Aorta (tissue), 5 donors: ENCODE data around the gene CCDC9. TPM values are rescaled to one million over a fixed set of nuclear protein-coding genes. Genes with fewer than 3 reads are reported as not detected.

ENCODE experiments used
- ATAC-seq: fragments of 200-7000 bp; cut with Tn5 transposase; one replicate; pipeline ENCODE4 v1.9.1; 2022; ENCODE audit warnings: moderate library complexity; ENCODE audit not compliant: low FRiP score
- DNase-seq, 2 donors: peaks; one replicate each; pipeline ENCODE4 v3.0.0-alpha.2; 2020
- H3K27ac ChIP-seq, 2 donors: one replicate each; pipeline ENCODE4 v1.5.1; 2013; ENCODE audit warnings: low read length in 2 of 2, mild to moderate bottlenecking in 2 of 2, moderate library complexity in 2 of 2, control low read depth in 1 of 2, inconsistent platforms in 1 of 2, low read depth in 1 of 2
- H3K27me3 ChIP-seq, 2 donors: one replicate each; pipeline ENCODE4 v1.6.1; 2013; ENCODE audit warnings: control low read depth in 1 of 2, low read length in 1 of 2, mild to moderate bottlenecking in 1 of 2, moderate library complexity in 1 of 2; ENCODE audit not compliant: insufficient read depth in 2 of 2, control insufficient read depth in 1 of 2
- H3K36me3 ChIP-seq, 2 donors: one replicate each; pipeline ENCODE4 v1.6.1; 2013; ENCODE audit warnings: control low read depth in 1 of 2, low read length in 1 of 2, mild to moderate bottlenecking in 1 of 2; ENCODE audit not compliant: insufficient read depth in 2 of 2, control insufficient read depth in 1 of 2
- H3K4me1 ChIP-seq, 2 donors: one replicate each; pipeline ENCODE4 v1.6.1; 2013; ENCODE audit warnings: low read length in 2 of 2, control low read depth in 1 of 2, mild to moderate bottlenecking in 1 of 2, moderate library complexity in 1 of 2; ENCODE audit not compliant: insufficient read depth in 2 of 2, control insufficient read depth in 1 of 2
- H3K4me3 ChIP-seq, 2 donors: one replicate each; pipeline ENCODE4 v1.5.1; 2013; ENCODE audit warnings: low read length in 2 of 2, control low read depth in 1 of 2, mild to moderate bottlenecking in 1 of 2
- H3K9me3 ChIP-seq: one replicate; pipeline ENCODE4 v1.6.1; 2013; ENCODE audit warnings: mild to moderate bottlenecking, low read length; ENCODE audit not compliant: control insufficient read depth
- WGBS, 2 donors: extraction: QIAGEN DNeasy Blood & Tissue Kit; methylation state at CpG; one replicate each; pipeline ENCODE4 v1.1.7; 2013; 5-methylcytosine and 5-hydroxymethylcytosine counted together
- intact Hi-C, 2 donors: fragments of 100-400 bp; cut with DNase I; formaldehyde crosslinking; loops; one replicate each; pipeline versions ENCODE4 v1.14.2 to v1.15.0; 2022
- polyA plus RNA-seq, 2 donors: library from polyadenylated mRNA; stranded (reverse); fragments of 200-250 nt; gene quantifications; one replicate each; pipeline ENCODE4 v1.2.3, GENCODE V29; 2013
- total RNA-seq, 2 donors: library from RNA; stranded (reverse); fragmentation: NEBNext Ultra II Directional; extraction: Animal tissue kit (Norgen Biotek cat#: 25700); gene quantifications; one replicate each; pipeline ENCODE4 v1.2.1, GENCODE V29; 2021
- donor health status: healthy with polysubstance abuse.
- donor health status: Bipolar disorder and iron deficiency.
- donor health status: DM: no; HTN: no; CAD: no.
- donor health status: DM: no; HTN: no; CAD: no.
- donor health status: DM: yes; HTN: yes; CAD: no.

CCDC9 gene
- total and polyA plus RNA-seq, 4 donors = 20.7 to 43.8 (median 39.6) TPM

GRCh38 chr19:47266401-47266941 lies 10.1 kb downstream of the CCDC9 start:
- Histone ChIP-seq H3K27ac (no peak overlapping the region), H3K4me3 (no peak overlapping the region), H3K27me3 (no peaks in the 10 kb centered on the region), H3K4me1 (no peaks in the 10 kb centered on the region), H3K36me3 (no peaks in the 10 kb centered on the region), H3K9me3 (no peaks in the 10 kb centered on the region)
- ATAC-seq (no peak), DNase-seq (peak in 1 of 2 donors; percentile 53)
- 92 to 94% methylated on average over 21 of the region's 21 CpGs for WGBS, 2 donors
- intact Hi-C loops = no loop called here

DNA sequence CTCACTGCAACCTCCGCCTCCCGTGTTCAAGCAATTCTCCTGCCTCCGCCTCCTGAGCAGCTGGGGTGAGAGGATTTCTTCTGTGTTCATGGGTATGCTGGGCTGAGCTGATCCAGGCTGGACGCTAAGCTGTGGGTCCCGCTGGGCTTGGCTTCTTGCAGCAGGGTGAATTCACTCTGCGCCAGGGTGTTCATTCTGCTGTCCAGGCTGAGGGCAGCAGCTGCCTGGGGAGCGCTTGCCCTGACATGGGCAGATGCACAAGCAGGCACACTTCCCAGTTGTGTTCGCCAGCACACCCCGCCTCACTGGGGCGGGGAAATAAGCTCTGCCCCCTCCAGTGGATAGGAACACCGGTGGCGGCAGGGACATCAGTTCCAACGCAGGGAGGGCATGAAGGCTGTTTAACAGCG lies 11.0 kb downstream of the CCDC9 start:
- Histone ChIP-seq H3K4me3 (no peak overlapping the region), H3K27ac (no peak overlapping the region), H3K4me1 (no peaks in the 10 kb centered on the region), H3K36me3 (no peaks in the 10 kb centered on the region), H3K27me3 (no peaks in the 10 kb centered on the region), H3K9me3 (no peaks in the 10 kb centered on the region)
- no peak for ATAC-seq
- 87 to 90% methylated on average over 14 of the region's 14 CpGs for WGBS, 2 donors
- intact Hi-C loops = no loop called here
- no peak for DNase-seq

GRCh38 chr19:47268028-47268427 lies 11.7 kb downstream of the CCDC9 start:
- no peak for ATAC-seq
- WGBS, 2 donors = 85 to 92% methylated on average over 6 of the region's 6 CpGs
- Histone ChIP-seq H3K27ac (no peak overlapping the region), H3K4me3 (no peak overlapping the region), H3K36me3 (no peaks in the 10 kb centered on the region), H3K4me1 (no peaks in the 10 kb centered on the region), H3K9me3 (no peaks in the 10 kb centered on the region), H3K27me3 (no peaks in the 10 kb centered on the region)
- intact Hi-C loops = no loop called here
- no peak for DNase-seq

DNA sequence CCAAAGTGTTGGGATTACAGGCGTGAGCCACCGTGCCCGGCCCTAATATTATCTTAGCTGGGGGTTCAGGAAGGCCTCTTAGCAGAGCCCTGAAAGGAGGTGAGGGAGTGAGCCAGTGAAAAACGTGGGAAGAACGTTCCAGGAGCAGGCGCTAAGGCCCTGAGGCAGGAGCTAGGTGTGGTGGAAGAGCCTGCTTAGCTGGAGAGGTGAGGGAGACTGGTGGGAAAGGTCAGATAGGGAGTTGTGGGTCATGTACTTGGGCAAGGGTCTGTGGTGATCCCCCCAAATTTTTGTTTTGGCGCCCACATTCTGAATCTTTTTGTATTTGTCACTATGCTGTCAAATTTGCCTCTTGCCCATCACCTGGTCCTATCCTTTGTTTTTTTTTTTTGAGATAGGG lies 13.3 kb downstream of the CCDC9 start:
- Histone ChIP-seq H3K27me3 (no peaks in the 10 kb centered on the region), H3K27ac (no peak overlapping the region), H3K4me1 (no peaks in the 10 kb centered on the region), H3K9me3 (no peaks in the 10 kb centered on the region), H3K4me3 (no peak overlapping the region), H3K36me3 (no peaks in the 10 kb centered on the region)
- intact Hi-C loops = no loop called here
- ATAC-seq = no peak
- no peak for DNase-seq
- 90% methylated on average over 7 of the region's 7 CpGs for WGBS, 2 donors

GRCh38 chr19:47270408-47270807 lies 14.1 kb downstream of the CCDC9 start:
- Histone ChIP-seq H3K36me3 (no peaks in the 10 kb centered on the region), H3K27me3 (no peaks in the 10 kb centered on the region), H3K4me1 (no peaks in the 10 kb centered on the region), H3K9me3 (no peaks in the 10 kb centered on the region), H3K4me3 (no peak overlapping the region), H3K27ac (no peak overlapping the region)
- intact Hi-C loops = loop anchor here in 1 of 2 donors (10.0 kb wide), 2 partner anchors 244 to 1364 kb away; partner anchors contain the start of genes DBP and NAPA
- DNase-seq (no peak), ATAC-seq (no peak)
- 93% methylated on average over 10 of the region's 10 CpGs for WGBS, 2 donors

DNA sequence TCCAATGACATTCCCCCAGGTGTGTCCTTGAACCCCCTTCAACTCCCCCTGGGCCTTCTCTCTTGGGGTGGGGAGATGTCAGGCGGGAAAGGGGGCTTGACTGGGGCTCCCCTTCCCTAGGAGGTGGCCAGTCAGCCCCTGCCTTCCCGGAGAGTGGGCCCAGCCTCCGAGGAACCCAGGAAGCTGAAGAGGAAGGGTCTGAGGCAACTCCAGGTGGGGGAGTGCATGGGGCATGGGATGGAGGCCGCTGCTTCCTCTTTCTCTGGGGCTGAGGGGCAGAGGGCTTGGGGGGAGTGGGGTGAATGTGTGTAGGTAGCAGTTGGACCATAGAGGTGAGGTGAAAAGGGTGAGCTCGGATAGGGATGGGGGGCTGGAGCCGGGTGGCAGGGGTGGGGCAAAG lies 15.6 kb downstream of the CCDC9 start:
- WGBS, 2 donors = 81 to 82% methylated on average over 6 of the region's 6 CpGs
- no peaks in the 10 kb centered on the region for H3K4me1 ChIP-seq
- H3K27me3 ChIP-seq = no peaks in the 10 kb centered on the region
- H3K9me3 ChIP-seq = no peaks in the 10 kb centered on the region
- no peak overlapping the region for H3K4me3 ChIP-seq
- H3K36me3 ChIP-seq = no peaks in the 10 kb centered on the region
- ATAC-seq (no peak), DNase-seq (no peak)
- H3K27ac ChIP-seq = no peak overlapping the region
- intact Hi-C loops = loop anchor here in 1 of 2 donors (10.0 kb wide), 2 partner anchors 243 to 1363 kb away; partner anchors contain the start of genes DBP and NAPA

GRCh38 chr19:47272448-47273312 lies 16.4 kb downstream of the CCDC9 start:
- no peak for ATAC-seq
- no peaks in the 10 kb centered on the region for H3K9me3 ChIP-seq
- DNase-seq = peak; percentile 75 to 87
- WGBS, 2 donors = 23 to 27% methylated on average over 42 of the region's 42 CpGs
- no peaks in the 10 kb centered on the region for H3K4me1 ChIP-seq
- peak overlapping the region in 1 of 2 donors; percentile 81 for H3K27ac ChIP-seq
- intact Hi-C loops = loop anchor here in 1 of 2 donors (10.0 kb wide), 2 partner anchors 242 to 1362 kb away; partner anchors contain the start of genes DBP and NAPA
- peak overlapping the region; percentile 42 to 44 for H3K4me3 ChIP-seq
- no peaks in the 10 kb centered on the region for H3K36me3 ChIP-seq
- H3K27me3 ChIP-seq = no peaks in the 10 kb centered on the region

DNA sequence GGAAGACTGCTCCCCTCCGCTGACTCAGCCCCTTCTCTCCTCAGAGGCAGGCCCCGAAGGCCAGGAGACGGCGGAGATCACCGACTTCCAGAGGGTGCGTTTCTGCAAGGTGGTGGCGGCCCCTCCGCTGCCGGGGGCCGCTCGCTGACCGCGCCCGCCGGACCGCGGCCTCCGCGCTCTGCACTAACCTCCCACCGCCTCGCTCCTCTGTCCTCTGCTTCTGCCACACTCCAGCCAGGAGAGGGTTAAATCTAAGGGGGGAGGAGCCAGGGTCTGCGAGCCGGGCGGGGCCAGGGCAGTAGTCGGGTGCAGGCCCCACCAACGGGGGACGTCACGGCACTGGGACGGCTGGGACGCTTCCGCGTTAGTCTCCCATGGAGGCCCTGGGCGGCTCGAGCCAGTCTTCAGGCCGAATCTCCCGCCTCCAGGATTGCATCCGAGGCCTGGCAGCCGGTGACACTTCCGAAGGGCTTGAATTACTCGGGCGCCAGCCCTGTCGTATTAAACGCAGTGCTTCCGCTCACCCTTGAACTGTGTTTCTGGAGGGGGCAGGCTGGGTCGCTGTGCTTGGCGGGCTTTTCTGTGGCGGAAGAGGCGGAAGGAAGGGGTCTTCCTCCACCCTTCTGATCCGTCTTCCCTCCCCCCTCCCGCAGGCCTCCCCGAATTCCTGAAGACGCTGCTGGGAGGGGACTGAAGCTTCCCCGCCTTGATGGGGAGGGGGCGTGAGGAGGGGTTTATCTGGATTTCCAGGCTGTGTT lies 17.2 kb downstream of the CCDC9 start:
- Histone ChIP-seq H3K27ac (peak overlapping the region; percentile 87 to 90), H3K27me3 (no peaks in the 10 kb centered on the region), H3K9me3 (no peaks in the 10 kb centered on the region), H3K4me3 (peak overlapping the region; percentile 46 to 72), H3K36me3 (no peaks in the 10 kb centered on the region), H3K4me1 (no peaks in the 10 kb centered on the region)
- ATAC-seq (peak; percentile 91), DNase-seq (peak; percentile 97 to 98)
- intact Hi-C loops = loop anchor here in 1 of 2 donors (2.0 to 10.0 kb wide), 3 partner anchors 17 to 1361 kb away; partner anchors contain the start of genes CCDC9, DBP and NAPA
- WGBS, 2 donors = 0% methylated on average over 53 to 54 of the region's 54 CpGs
